H1 (cell line): ENCODE measurements around the gene PLVAP. TPM values are rescaled to one million over a fixed set of nuclear protein-coding genes. Genes with fewer than 3 reads are reported as not detected.

Experiments
- CTCF ChIA-PET: fragments of 300-600 bp; sonication (Branson Sonifier 250); formaldehyde crosslinking; loops from one replicate; lab custom pipeline; 2021; ENCODE audit not compliant: partially characterized antibody; lab: Charles Lee
- POLR2A ChIA-PET: fragments of 300-600 bp; sonication (Branson Sonifier 250); formaldehyde crosslinking; loops from one replicate; lab custom pipeline; 2021; ENCODE audit warnings: inconsistent platforms; ENCODE audit not compliant: partially characterized antibody; lab: Charles Lee
- DNase-seq, 2 experiments: peaks; one replicate each; pipeline versions ENCODE4 v3.0.0 to v3.0.0-alpha.2; 2010 to 2022; ENCODE audit warnings: low spot score in 2 of 2, low read depth in 1 of 2, mixed read lengths in 1 of 2
- FAIRE-seq: peaks from 2 replicates; lab custom pipeline; 2011; peaks lifted over from hg19 to GRCh38; lab: Jason Lieb, UNC
- H2AFZ ChIP-seq: 2 replicates; pipeline ENCODE4 v1.8.1; 2012; ENCODE audit warnings: low read length, inconsistent platforms
- H2AK5ac ChIP-seq: 2 replicates; pipeline ENCODE4 v1.6.1; 2013; ENCODE audit warnings: low read depth, low read length
- H2BK120ac ChIP-seq: replicated peaks from 2 replicates; pipeline ENCODE3; 2013; ENCODE audit warnings: low read depth, low read length, inconsistent platforms
- H2BK12ac ChIP-seq: 2 replicates; pipeline ENCODE4 v1.6.1; 2013; ENCODE audit warnings: low read depth, low read length
- H2BK15ac ChIP-seq: 2 replicates; pipeline ENCODE4 v1.6.1; 2013; ENCODE audit warnings: low read length
- H2BK20ac ChIP-seq: 2 replicates; pipeline ENCODE4 v1.6.1; 2013; ENCODE audit warnings: low read length
- H2BK5ac ChIP-seq: 2 replicates; pipeline ENCODE4 v1.6.1; 2013; ENCODE audit warnings: low read depth, low read length
- H3K14ac ChIP-seq: 2 replicates; pipeline ENCODE4 v1.6.1; 2013; ENCODE audit warnings: inconsistent platforms; ENCODE audit not compliant: insufficient read length
- H3K18ac ChIP-seq: 2 replicates; pipeline ENCODE4 v1.6.1; 2013; ENCODE audit warnings: low read length; ENCODE audit errors: extremely low read depth
- H3K23ac ChIP-seq: 2 replicates; pipeline ENCODE4 v1.6.1; 2013; ENCODE audit warnings: inconsistent platforms; ENCODE audit not compliant: insufficient read length
- H3K23me2 ChIP-seq: 2 replicates; pipeline ENCODE4 v1.6.1; 2013; ENCODE audit warnings: low read depth, low read length
- H3K27ac ChIP-seq: 2 replicates; pipeline ENCODE4 v1.6.1; 2011; ENCODE audit warnings: low read depth, low read length, inconsistent platforms
- H3K27me3 ChIP-seq, 4 experiments: replicated peaks in 1 of 4; 1 replicate in 1 of 4; 2 replicates in 3 of 4; pipeline versions ENCODE4 v1.6.1 to v1.8.1; 2011 to 2013; ENCODE audit warnings: low read length in 3 of 4, mild to moderate bottlenecking in 3 of 4, inconsistent platforms in 2 of 4, mixed read lengths in 2 of 4, moderate library complexity in 1 of 4; ENCODE audit not compliant: control insufficient read depth in 3 of 4, insufficient read depth in 3 of 4; ENCODE audit errors: extremely low read depth in 1 of 4
- H3K36me3 ChIP-seq, 4 experiments: 2 replicates each; pipeline versions ENCODE4 v1.6.1 to v1.8.1; 2011 to 2013; ENCODE audit warnings: mild to moderate bottlenecking in 4 of 4, low read length in 3 of 4, moderate library complexity in 2 of 4, control low read depth in 1 of 4, inconsistent platforms in 1 of 4; ENCODE audit not compliant: insufficient read depth in 4 of 4, control insufficient read depth in 2 of 4
- H3K4ac ChIP-seq: replicated peaks from 2 replicates; pipeline ENCODE3; 2013; ENCODE audit warnings: low read length, low read depth, mixed read lengths, inconsistent platforms; ENCODE audit not compliant: insufficient read length
- H3K4me1 ChIP-seq, 4 experiments: replicated peaks in 1 of 4; 1 replicate in 1 of 4; 2 replicates in 3 of 4; pipeline versions ENCODE4 v1.6.1 to v1.8.1; 2011 to 2013; ENCODE audit warnings: low read length in 3 of 4, inconsistent platforms in 2 of 4, mixed read lengths in 1 of 4; ENCODE audit not compliant: insufficient read depth in 4 of 4, control insufficient read depth in 3 of 4
- H3K4me2 ChIP-seq, 2 experiments: 2 replicates each; pipeline versions ENCODE4 v1.6.1 to v1.8.1; 2011 to 2013; ENCODE audit warnings: low read depth in 2 of 2, low read length in 2 of 2, control low read depth in 1 of 2, inconsistent platforms in 1 of 2, mild to moderate bottlenecking in 1 of 2; ENCODE audit not compliant: insufficient read depth in 1 of 2
- H3K4me3 ChIP-seq, 4 experiments: fragments of 200-600, 300-600 bp in 1 of 4; sonication (generic), shearing (Covaris generic), sonication (Bioruptor Twin) in 1 of 4; 2 replicates each; pipeline versions ENCODE4 v1.5.1 to v1.8.1; 2011 to 2016; ENCODE audit warnings: low read length in 4 of 4, low read depth in 3 of 4, control low read depth in 2 of 4, inconsistent platforms in 2 of 4, mild to moderate bottlenecking in 2 of 4, mixed read lengths in 1 of 4, moderate library complexity in 1 of 4; ENCODE audit not compliant: insufficient read depth in 2 of 4; ENCODE audit errors: extremely low read depth in 1 of 4
- H3K56ac ChIP-seq: replicated peaks from 2 replicates; pipeline ENCODE3; 2013; ENCODE audit warnings: low read depth, mild to moderate bottlenecking, mixed read lengths, low read length, inconsistent platforms; ENCODE audit not compliant: insufficient read length
- H3K79me1 ChIP-seq: 2 replicates; pipeline ENCODE4 v1.6.1; 2013; ENCODE audit warnings: low read depth, low read length, control low read depth
- H3K79me2 ChIP-seq, 2 experiments: 2 replicates each; pipeline versions ENCODE4 v1.6.1 to v1.8.1; 2012 to 2013; ENCODE audit warnings: low read length in 2 of 2, mild to moderate bottlenecking in 2 of 2, inconsistent platforms in 1 of 2; ENCODE audit not compliant: insufficient read depth in 2 of 2, control insufficient read depth in 1 of 2
- H3K9ac ChIP-seq, 4 experiments: replicated peaks in 1 of 4; 1 replicate in 1 of 4; 2 replicates in 3 of 4; pipeline versions ENCODE4 v1.6.1 to v1.8.1; 2011 to 2013; ENCODE audit warnings: low read depth in 3 of 4, low read length in 3 of 4, control low read depth in 2 of 4, mild to moderate bottlenecking in 2 of 4, moderate library complexity in 2 of 4, inconsistent platforms in 1 of 4; ENCODE audit errors: extremely low read depth in 1 of 4
- H3K9me3 ChIP-seq, 2 experiments: 2 replicates each; pipeline versions ENCODE4 v1.6.1 to v1.8.1; 2012 to 2013; ENCODE audit warnings: mild to moderate bottlenecking in 2 of 2, moderate library complexity in 2 of 2, control low read depth in 1 of 2, inconsistent platforms in 1 of 2, low read depth in 1 of 2, low read length in 1 of 2, mixed read lengths in 1 of 2; ENCODE audit not compliant: insufficient read depth in 2 of 2
- H4K20me1 ChIP-seq, 2 experiments: replicated peaks in 1 of 2; 2 replicates each; pipeline versions ENCODE3 to v1.8.1; 2011 to 2013; ENCODE audit warnings: inconsistent platforms in 2 of 2, low read length in 2 of 2, mild to moderate bottlenecking in 1 of 2; ENCODE audit not compliant: insufficient read depth in 2 of 2, control insufficient read depth in 1 of 2
- H4K5ac ChIP-seq: 2 replicates; pipeline ENCODE4 v1.6.1; 2013; ENCODE audit warnings: low read length, low read depth, mixed read lengths, inconsistent platforms; ENCODE audit not compliant: insufficient read length
- H4K8ac ChIP-seq: 2 replicates; pipeline ENCODE4 v1.8.0; 2013; ENCODE audit warnings: mild to moderate bottlenecking, moderate library complexity, low read length, inconsistent platforms; ENCODE audit not compliant: insufficient read depth; ENCODE audit errors: extremely low read depth
- H4K91ac ChIP-seq: replicated peaks from 2 replicates; pipeline ENCODE3; 2013; ENCODE audit warnings: low read length, mixed read lengths, inconsistent platforms; ENCODE audit not compliant: insufficient read length
- CTBP2 ChIP-seq: IDR thresholded peaks from 2 replicates; pipeline ENCODE4 v1.7.0; 2011; ENCODE audit warnings: borderline replicate concordance, mild to moderate bottlenecking, moderate library complexity, mixed read lengths, low read length; ENCODE audit not compliant: insufficient read depth, insufficient read length
- MAFK ChIP-seq: IDR thresholded peaks from 2 replicates; pipeline ENCODE4 v1.6.1; 2012; ENCODE audit warnings: low read depth, mild to moderate bottlenecking, improper control_type of control experiment, low read length
- POU5F1 ChIP-seq: IDR thresholded peaks from 2 replicates; pipeline ENCODE4 v1.6.1; 2011; ENCODE audit warnings: low read depth, mild to moderate bottlenecking, low read length, moderate library complexity
- RBBP5 ChIP-seq: IDR thresholded peaks from 2 replicates; pipeline ENCODE4 v1.7.1; 2012; ENCODE audit warnings: low read depth, mild to moderate bottlenecking, inconsistent platforms, low read length, moderate library complexity, borderline replicate concordance
- RXRA ChIP-seq: IDR thresholded peaks from 2 replicates; pipeline ENCODE4 v1.6.1; 2011; ENCODE audit warnings: low read depth, mild to moderate bottlenecking, low read length, moderate library complexity; ENCODE audit not compliant: insufficient read depth
- SIN3A ChIP-seq, 2 experiments: IDR thresholded peaks in 1 of 2; conservative IDR thresholded peaks in 1 of 2; 2 replicates each; pipeline ENCODE4 v1.6.1; 2011 to 2012; ENCODE audit warnings: low read length in 2 of 2, improper control_type of control experiment in 1 of 2, low read depth in 1 of 2, mild to moderate bottlenecking in 1 of 2
- SIRT6 ChIP-seq: IDR thresholded peaks from one replicate; pipeline ENCODE4 v1.7.1; 2012; ENCODE audit warnings: low read length, inconsistent platforms
- ZNF274 ChIP-seq: IDR thresholded peaks from 2 replicates; pipeline ENCODE4 v1.7.0; 2012; ENCODE audit warnings: low read length, borderline replicate concordance; ENCODE audit errors: extremely low read depth
- WGBS, 2 experiments: shearing (Covaris generic) in 1 of 2; methylation state at CpG; one replicate each; pipeline versions ENCODE4 v1.1.6 to v1.1.7; 2013 to 2015; ENCODE audit warnings: low lambda C conversion rate in 2 of 2, mixed read lengths in 2 of 2, inconsistent platforms in 1 of 2, low coverage in 1 of 2, missing lambda C conversion rate in 1 of 2; ENCODE audit not compliant: insufficient replicate concordance in 2 of 2, insufficient coverage in 1 of 2, insufficient read length in 1 of 2; ENCODE audit errors: extremely low coverage in 1 of 2, missing lambda C conversion rate in 1 of 2; 5-methylcytosine and 5-hydroxymethylcytosine counted together
- polyA plus RNA-seq, 7 experiments: library from polyadenylated mRNA; depleted of rRNA in 3 of 7; stranded (reverse) in 5 of 7; unstranded in 2 of 7; fragments of >200 nt in 5 of 7; fragments of 200-250 nt in 2 of 7; gene quantifications; 1 replicate in 5 of 7; 2 replicates in 1 of 7; 4 replicates in 1 of 7; pipeline versions ENCODE4 v1.2.1 to v1.2.3, GENCODE V29; 2011 to 2013; ENCODE audit warnings: missing spikeins in 2 of 7, mixed read lengths in 2 of 7
- total RNA-seq: library from RNA; stranded (reverse); fragmentation: NEBNext Ultra II Directional; extraction: Animal tissue kit (Norgen Biotek cat#: 25700); gene quantifications from 2 replicates; pipeline ENCODE4 v1.2.1, GENCODE V29; 2021

Gene PLVAP
- total and polyA plus RNA-seq, 2 of the 8 experiments (the other 6 are each of a cell fraction or from before 2014, with no cell fraction given) = 0.32 TPM; not detected in 1

GRCh38 chr19:17305216-17305516, 72.0 kb downstream of the PLVAP start:
- peak overlapping the region in 1 of 4 experiments; percentile 25; a peak in 2 of 7 replicates for H3K9ac ChIP-seq
- H3K79me1 ChIP-seq = peaks cover 6% of the 10 kb centered on the region
- H3K36me3 ChIP-seq = peaks cover 0 to 9% (median 0%) of the 10 kb centered on the region in 4 experiments; a peak in 2 of 8 replicates
- H3K23me2 ChIP-seq = peaks cover 10% of the 10 kb centered on the region
- H3K18ac ChIP-seq = no peak overlapping the region; the same call in 1 of the 2 replicates
- FAIRE-seq = no peak
- ChIA-PET POLR2A (interaction anchor here (0.6 to 18.5 kb wide), 9 partner anchors 10 to 138 kb away, joined by 3 to 329 read pairs (median 5); partner anchors contain the start of genes ANO8, BABAM1 and USE1), CTCF (interaction anchor here (0.6 to 3.0 kb wide), 17 partner anchors 9 to 224 kb away, joined by 3 to 29 read pairs (median 4); partner anchors contain the start of genes ANO8 and USE1)
- 9% methylated on average over 7 of the region's 7 CpGs; no CpG with 5 or more reads in 1 of the 2 experiments for WGBS, 2 experiments
- H3K27ac ChIP-seq = no peak overlapping the region
- no peak overlapping the region for H3K23ac ChIP-seq
- H2BK120ac ChIP-seq = no peak overlapping the region
- peak overlapping the region; percentile 40; the same call in 1 of the 2 replicates for H2BK15ac ChIP-seq
- no peaks in the 10 kb centered on the region for H3K9me3 ChIP-seq
- H4K91ac ChIP-seq = no peak overlapping the region
- H3K4ac ChIP-seq = no peak overlapping the region
- H2AFZ ChIP-seq = no peak overlapping the region
- no peak overlapping the region for H2BK5ac ChIP-seq
- peak overlapping the region; percentile 92; the same call in 1 of the 2 replicates for H2BK12ac ChIP-seq
- peak overlapping the region; percentile 59 to 82 for H3K4me2 ChIP-seq
- H2AK5ac ChIP-seq = peak overlapping the region; percentile 61; the same call in 1 of the 2 replicates
- TF ChIP-seq RBBP5 = 0 out of 2 replicates have a peak, but pooled peaks have one; percentile 15
- no peak for TF ChIP-seq SIRT6
- no peak for TF ChIP-seq POU5F1
- no peak for TF ChIP-seq RXRA
- TF ChIP-seq ZNF274 = no peak
- no peak for TF ChIP-seq MAFK
- TF ChIP-seq SIN3A (conservative IDR thresholded peaks at IDR 0.05 in 1 of 2, IDR thresholded peaks at IDR 0.05 in 1 of 2; ENCODE audit: low read depth in 1 of 2, low read length in 2 of 2) = no peak
- peak; percentile 88 for TF ChIP-seq CTBP2
- no peak overlapping the region for H2BK20ac ChIP-seq
- no peak overlapping the region for H4K5ac ChIP-seq
- no peak for DNase-seq
- H3K14ac ChIP-seq = no peak overlapping the region
- peaks cover 1 to 10% of the 10 kb centered on the region in 2 experiments for H4K20me1 ChIP-seq
- H3K4me1 ChIP-seq = peaks cover 12 to 22% (median 15%) of the 10 kb centered on the region in 4 experiments
- no peak overlapping the region for H3K56ac ChIP-seq
- H3K4me3 ChIP-seq = peak overlapping the region in 1 of 4 experiments; percentile 78; a peak in 3 of 8 replicates
- peaks cover 2 to 8% of the 10 kb centered on the region in 2 experiments; a peak in 3 of 4 replicates for H3K79me2 ChIP-seq
- H4K8ac ChIP-seq = no peak overlapping the region
- no peaks in the 10 kb centered on the region for H3K27me3 ChIP-seq
